Ascending aorta (tissue), 2 donors: ENCODE data around the gene MPHOSPH9. TPM values are rescaled to one million over a fixed set of nuclear protein-coding genes. Genes with fewer than 3 reads are reported as not detected.

ENCODE experiments used
- DNase-seq, 2 donors: peaks; one replicate each; pipeline ENCODE4 v3.0.0-alpha.2; 2019; ENCODE audit warnings: low spot score in 2 of 2
- H3K27ac ChIP-seq, 2 donors: fragments of 200-600 bp; sonication (generic); one replicate each; pipeline ENCODE4 v1.5.1; 2016 to 2017; ENCODE audit warnings: mild to moderate bottlenecking in 1 of 2
- H3K27me3 ChIP-seq: fragments of 200-600 bp; sonication (generic); one replicate; pipeline ENCODE4 v1.5.1; 2017
- H3K36me3 ChIP-seq, 2 donors: fragments of 200-600 bp; sonication (generic); one replicate each; pipeline ENCODE4 v1.5.1; 2016
- H3K4me1 ChIP-seq, 2 donors: fragments of 200-600 bp; sonication (generic); one replicate each; pipeline ENCODE4 v1.5.1; 2016 to 2017; ENCODE audit warnings: mild to moderate bottlenecking in 1 of 2
- H3K4me3 ChIP-seq, 2 donors: fragments of 200-600 bp; sonication (generic); one replicate each; pipeline ENCODE4 v1.5.1; 2016 to 2017; ENCODE audit warnings: mild to moderate bottlenecking in 1 of 2
- H3K9me3 ChIP-seq, 2 donors: fragments of 200-600 bp; sonication (generic); one replicate each; pipeline ENCODE4 v1.5.1; 2016
- intact Hi-C: fragments of 100-400 bp; cut with DNase I; formaldehyde crosslinking; loops from one replicate; pipeline ENCODE4 v1.15.1; 2023
- total RNA-seq: library from RNA; depleted of rRNA; stranded (reverse); fragments of >200 nt; gene quantifications from one replicate; pipeline ENCODE4 v1.1.0, GENCODE V29; 2016
- TF ChIP-seq, protein P1 (sequence below), 3 experiments: fragments of 200-600 bp in 2 of 3; fragments of 450-650 bp in 1 of 3; sonication (generic) in 2 of 3; IDR thresholded peaks; one replicate each; pipeline ENCODE4 v1.5.1; 2016 to 2019; ENCODE audit warnings: antibody characterized with exemption in 3 of 3, mild to moderate bottlenecking in 1 of 3, moderate library complexity in 1 of 3

Gene MPHOSPH9
- total RNA-seq, 1 donor from 2014 or later, result 21.6 TPM

DNA sequence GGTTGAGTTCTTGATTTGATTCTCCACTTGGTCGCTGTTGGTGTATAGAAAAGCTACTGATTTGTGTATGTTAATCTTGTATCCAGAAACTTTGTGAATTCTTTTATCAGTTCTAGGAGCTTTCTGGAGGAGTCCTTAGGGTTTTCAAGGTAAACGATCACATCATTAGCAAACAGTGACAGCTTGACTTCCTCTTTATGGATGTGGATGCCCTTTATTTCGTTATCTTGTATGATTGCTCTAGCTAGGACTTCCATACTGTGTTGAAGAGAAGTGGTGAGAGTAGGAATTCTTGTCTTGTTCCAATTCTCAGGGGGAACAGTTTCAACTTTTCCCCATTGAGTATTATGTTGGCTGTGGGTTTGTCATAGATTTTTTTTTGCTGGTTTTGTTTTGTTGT lies 12.7 kb upstream of the MPHOSPH9 start:
- TF ChIP-seq, protein P1, sequence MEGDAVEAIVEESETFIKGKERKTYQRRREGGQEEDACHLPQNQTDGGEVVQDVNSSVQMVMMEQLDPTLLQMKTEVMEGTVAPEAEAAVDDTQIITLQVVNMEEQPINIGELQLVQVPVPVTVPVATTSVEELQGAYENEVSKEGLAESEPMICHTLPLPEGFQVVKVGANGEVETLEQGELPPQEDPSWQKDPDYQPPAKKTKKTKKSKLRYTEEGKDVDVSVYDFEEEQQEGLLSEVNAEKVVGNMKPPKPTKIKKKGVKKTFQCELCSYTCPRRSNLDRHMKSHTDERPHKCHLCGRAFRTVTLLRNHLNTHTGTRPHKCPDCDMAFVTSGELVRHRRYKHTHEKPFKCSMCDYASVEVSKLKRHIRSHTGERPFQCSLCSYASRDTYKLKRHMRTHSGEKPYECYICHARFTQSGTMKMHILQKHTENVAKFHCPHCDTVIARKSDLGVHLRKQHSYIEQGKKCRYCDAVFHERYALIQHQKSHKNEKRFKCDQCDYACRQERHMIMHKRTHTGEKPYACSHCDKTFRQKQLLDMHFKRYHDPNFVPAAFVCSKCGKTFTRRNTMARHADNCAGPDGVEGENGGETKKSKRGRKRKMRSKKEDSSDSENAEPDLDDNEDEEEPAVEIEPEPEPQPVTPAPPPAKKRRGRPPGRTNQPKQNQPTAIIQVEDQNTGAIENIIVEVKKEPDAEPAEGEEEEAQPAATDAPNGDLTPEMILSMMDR (IDR thresholded peaks at IDR 0.05), result no peak
- no peak overlapping the region for H3K27ac ChIP-seq
- H3K9me3 ChIP-seq, result no peaks in the 10 kb centered on the region
- peaks cover 2 to 5% of the 10 kb centered on the region in 2 donors for H3K4me1 ChIP-seq
- no peak for DNase-seq
- intact Hi-C loops, result no loop called here
- H3K27me3 ChIP-seq, result no peaks in the 10 kb centered on the region
- H3K4me3 ChIP-seq, result no peak overlapping the region
- peaks cover 4 to 6% of the 10 kb centered on the region in 2 donors for H3K36me3 ChIP-seq

DNA sequence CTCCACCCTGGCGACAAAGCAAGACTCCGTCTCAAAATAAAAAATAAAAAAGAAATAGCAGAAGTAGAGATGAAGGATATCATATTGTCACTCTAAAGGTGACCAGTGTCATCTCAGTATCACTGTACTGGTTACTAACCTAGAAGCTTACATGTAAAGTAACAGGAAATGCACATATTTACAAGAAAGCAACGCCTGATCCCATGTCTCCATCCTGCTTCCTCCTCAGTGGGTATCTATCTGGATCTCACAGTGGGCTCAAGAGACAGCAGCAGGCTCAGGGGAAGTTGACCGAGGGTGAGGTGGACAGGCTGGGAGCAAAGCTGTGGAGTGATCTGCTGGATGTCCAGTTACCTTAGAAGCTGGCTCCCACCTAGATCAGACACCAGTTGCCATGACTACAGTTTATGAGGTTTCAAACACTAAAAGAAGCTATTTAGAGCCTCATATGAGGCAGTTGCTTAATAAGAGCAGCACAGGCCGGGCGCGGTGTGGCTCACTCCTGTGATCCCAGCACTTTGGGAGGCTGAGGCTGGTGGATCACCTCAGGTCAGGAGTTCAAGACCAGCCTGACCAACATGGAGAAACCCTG lies 10.8 kb upstream of the MPHOSPH9 start:
- TF ChIP-seq, protein P1 (IDR thresholded peaks at IDR 0.05), result no peak
- no peak for DNase-seq
- intact Hi-C loops, result no loop called here
- peaks cover 2 to 5% of the 10 kb centered on the region in 2 donors for H3K4me1 ChIP-seq
- H3K4me3 ChIP-seq, result no peak overlapping the region
- no peaks in the 10 kb centered on the region for H3K9me3 ChIP-seq
- H3K27ac ChIP-seq, result no peak overlapping the region
- H3K36me3 ChIP-seq, result peaks cover 3 to 4% of the 10 kb centered on the region in 2 donors
- H3K27me3 ChIP-seq, result no peaks in the 10 kb centered on the region

DNA sequence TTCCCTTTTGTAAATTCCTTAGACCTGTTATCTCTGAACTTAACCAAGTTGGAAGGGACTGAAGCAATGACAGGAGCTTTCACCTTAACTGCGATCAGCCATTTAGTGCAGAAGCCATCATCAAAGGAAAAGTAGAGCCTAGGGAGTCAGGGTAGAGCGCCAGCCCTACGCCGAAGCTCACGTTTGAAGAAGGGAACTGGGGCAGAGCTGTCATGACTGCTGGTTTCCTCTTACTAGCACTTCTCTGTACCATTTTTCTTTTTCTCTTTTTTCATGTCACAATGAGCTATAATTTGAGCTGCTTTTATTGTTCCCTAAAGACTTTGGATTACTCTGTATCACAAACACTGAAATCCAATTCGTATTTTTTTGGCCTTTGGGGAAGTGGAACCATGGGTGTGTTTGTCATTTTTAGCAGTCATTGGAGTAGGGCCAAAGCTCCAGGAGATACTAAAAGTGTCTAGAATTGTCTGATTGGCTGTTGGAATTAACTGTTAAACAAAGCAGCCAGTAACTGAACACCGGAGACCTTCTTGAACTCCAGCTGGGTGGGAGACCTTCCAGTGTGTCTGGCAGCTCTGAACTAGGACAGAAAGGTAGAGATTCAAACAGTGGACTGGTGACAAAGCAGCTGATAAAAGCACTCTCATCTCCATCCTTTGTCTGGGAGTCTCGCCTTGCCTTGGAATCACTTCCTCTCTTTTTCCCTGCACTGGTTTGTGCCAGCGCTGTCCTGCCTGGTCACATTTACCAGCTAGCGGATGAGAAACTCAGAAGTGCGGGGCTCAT lies 9.4 kb upstream of the MPHOSPH9 start:
- intact Hi-C loops, result no loop called here
- Histone ChIP-seq H3K27me3 (no peaks in the 10 kb centered on the region), H3K36me3 (peaks cover 3 to 4% of the 10 kb centered on the region in 2 donors), H3K27ac (no peak overlapping the region), H3K9me3 (no peaks in the 10 kb centered on the region), H3K4me3 (no peak overlapping the region), H3K4me1 (peaks cover 5 to 6% of the 10 kb centered on the region in 2 donors)
- DNase-seq, result no peak
- TF ChIP-seq, protein P1 (IDR thresholded peaks at IDR 0.05), result no peak

DNA sequence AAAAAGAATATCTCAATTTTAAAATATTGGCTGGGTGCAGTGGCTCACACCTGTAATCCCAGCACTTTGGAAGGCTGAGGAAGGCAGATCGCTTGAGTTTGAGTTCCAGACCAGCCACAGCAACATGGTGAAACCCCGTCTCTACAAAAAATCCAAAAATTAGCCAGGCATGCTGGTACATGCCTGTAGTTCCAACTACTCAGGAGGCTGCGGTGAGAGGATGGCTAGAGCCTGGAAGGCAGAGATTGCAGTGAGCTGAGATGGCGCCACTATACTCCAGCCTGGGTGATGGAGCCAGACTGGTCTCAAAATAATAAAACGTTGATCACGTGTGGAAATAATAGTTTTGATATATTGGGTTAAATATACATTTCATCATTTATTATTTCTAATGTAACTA lies 6.0 kb upstream of the MPHOSPH9 start:
- Histone ChIP-seq H3K27me3 (no peaks in the 10 kb centered on the region), H3K4me3 (no peak overlapping the region), H3K27ac (no peak overlapping the region), H3K9me3 (no peaks in the 10 kb centered on the region), H3K4me1 (peaks cover 8 to 12% of the 10 kb centered on the region in 2 donors), H3K36me3 (peaks cover 3 to 9% of the 10 kb centered on the region in 2 donors)
- TF ChIP-seq, protein P1 (IDR thresholded peaks at IDR 0.05), result no peak
- no peak for DNase-seq
- intact Hi-C loops, result loop anchor here (1.0 kb wide), 1 partner anchor 196 kb away; no protein-coding TSS in a partner anchor

DNA sequence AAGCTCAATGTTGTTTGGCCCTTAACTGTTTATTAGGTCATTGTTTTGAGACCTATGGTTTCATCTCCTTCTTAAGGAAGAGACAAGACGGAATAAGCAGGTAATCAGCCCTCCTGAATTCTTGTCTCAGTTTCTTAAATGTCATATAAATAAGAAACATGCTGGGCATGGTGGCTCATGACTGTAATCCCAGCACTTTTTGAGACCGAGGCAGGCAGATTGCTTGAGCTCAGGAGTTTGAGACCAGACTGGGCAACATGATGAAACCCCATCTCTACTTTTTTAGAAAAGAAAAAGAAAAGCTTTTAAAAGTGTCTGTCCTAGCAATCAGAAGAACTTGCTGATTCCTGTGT lies 5.4 kb upstream of the MPHOSPH9 start:
- no peaks in the 10 kb centered on the region for H3K27me3 ChIP-seq
- H3K27ac ChIP-seq, result no peak overlapping the region
- no peak for DNase-seq
- no peak overlapping the region for H3K4me3 ChIP-seq
- TF ChIP-seq, protein P1 (IDR thresholded peaks at IDR 0.05), result no peak
- H3K36me3 ChIP-seq, result peaks cover 3 to 9% of the 10 kb centered on the region in 2 donors
- no peaks in the 10 kb centered on the region for H3K9me3 ChIP-seq
- H3K4me1 ChIP-seq, result peaks cover 10 to 12% of the 10 kb centered on the region in 2 donors
- intact Hi-C loops, result loop anchor here (1.0 kb wide), 1 partner anchor 195 kb away; no protein-coding TSS in a partner anchor
